HG03354 (cell line): Measurements from ENCODE around the gene KRTAP23-1.

Experiments used
- ATAC-seq: cut with Tn5 transposase; IDR thresholded peaks from one replicate; pipeline ENCODE4 v1.9.1; 2021; ENCODE audit warnings: mild to moderate bottlenecking; ENCODE audit not compliant: unreplicated experiment, poor library complexity, severe bottlenecking

KRTAP23-1 gene, protein sequence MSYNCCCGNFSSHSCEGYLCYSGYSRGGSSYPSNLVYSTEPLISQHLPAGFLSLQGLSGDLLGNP

DNA sequence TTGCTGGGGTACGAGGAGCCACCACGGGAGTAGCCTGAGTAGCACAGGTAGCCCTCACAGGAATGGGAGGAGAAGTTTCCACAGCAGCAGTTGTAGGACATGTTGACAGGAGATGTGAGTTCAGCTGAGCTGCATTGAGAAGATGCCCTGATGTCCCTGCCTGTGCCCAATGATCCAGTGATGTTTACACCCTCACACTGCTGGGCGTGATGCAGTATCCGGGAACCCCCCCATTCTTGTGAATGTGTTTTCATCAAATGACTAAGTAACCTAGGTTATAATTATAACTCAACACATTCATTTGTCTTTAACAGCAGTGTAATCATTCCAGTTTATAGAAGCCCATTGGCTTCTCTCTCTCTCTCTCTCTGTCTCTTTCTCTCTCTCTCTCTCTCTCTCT, at the start of gene KRTAP23-1:
Gene KRTAP23-1, minus strand, starts transcription at position 101 of the 400 bp plus-strand sequence. Its CDS starts 0 bp downstream, at position 101.
- ATAC-seq = no peak

DNA sequence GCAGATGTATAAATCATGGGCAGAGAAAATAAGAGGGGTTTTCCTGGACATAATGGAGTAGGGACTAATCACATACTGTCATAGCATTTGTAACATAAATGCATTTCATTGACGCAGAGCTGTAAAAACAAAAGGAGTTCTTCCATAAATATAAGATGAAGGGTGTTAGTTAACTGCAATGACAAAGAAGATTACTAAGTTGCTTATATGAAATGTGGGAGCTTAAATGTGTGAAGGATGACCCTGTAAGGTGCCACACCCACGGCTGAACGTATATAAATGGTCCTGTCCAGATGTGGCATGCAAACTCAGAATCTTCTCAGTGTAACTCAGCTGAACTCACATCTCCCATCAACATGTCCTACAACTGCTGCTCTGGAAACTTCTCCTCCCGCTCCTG, 47.3 kb upstream of the KRTAP23-1 start, which contains the start of gene KRTAP13-1:
Gene KRTAP13-1, plus strand, starts transcription at position 301 of the 400 bp plus-strand sequence. Its CDS starts 56 bp downstream, at position 357.
- ATAC-seq = no peak

DNA sequence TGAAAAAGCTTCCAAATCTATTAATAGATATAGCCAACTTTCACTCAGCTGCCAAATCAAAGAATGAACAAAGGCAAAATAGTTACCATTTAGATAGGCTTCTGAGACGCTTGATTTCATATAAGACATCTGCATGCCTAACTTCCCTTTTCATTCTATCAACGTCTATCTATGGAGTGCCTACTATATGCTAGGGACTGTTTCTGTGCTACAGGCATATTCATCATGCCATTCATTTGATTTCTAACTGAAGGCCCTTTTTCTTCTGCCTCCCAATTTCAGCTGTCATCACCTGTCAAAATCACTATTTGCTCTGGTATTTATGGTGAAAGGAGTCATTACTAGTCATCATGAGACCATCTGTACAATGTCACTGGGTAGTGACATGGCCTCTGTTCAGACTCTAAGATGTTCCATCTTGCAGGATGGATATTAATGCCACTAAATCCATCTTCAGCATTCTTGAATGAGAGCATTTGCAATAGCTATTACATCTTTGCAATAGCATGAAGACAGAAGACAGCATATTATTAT, 43.2 kb upstream of the KRTAP23-1 start:
- no peak for ATAC-seq

DNA sequence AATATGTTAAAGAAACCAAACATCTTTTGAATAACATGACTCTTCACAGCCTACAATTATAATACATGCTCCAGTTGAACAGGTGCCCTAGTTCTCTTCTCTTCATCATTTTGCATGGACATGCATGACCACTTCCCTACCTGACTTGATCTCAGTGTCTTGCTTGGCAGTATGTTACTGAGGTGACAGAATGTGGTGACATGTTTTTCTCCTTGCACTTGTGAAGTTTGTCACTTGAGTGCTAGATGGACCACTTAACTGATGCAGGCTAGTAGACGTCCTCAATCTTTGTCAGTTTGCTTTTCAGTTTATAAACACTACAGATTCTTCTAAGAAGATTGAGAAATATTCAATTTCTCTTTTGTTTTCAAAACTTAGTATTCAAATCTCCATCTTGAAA, 33.8 kb upstream of the KRTAP23-1 start:
- no peak for ATAC-seq

DNA sequence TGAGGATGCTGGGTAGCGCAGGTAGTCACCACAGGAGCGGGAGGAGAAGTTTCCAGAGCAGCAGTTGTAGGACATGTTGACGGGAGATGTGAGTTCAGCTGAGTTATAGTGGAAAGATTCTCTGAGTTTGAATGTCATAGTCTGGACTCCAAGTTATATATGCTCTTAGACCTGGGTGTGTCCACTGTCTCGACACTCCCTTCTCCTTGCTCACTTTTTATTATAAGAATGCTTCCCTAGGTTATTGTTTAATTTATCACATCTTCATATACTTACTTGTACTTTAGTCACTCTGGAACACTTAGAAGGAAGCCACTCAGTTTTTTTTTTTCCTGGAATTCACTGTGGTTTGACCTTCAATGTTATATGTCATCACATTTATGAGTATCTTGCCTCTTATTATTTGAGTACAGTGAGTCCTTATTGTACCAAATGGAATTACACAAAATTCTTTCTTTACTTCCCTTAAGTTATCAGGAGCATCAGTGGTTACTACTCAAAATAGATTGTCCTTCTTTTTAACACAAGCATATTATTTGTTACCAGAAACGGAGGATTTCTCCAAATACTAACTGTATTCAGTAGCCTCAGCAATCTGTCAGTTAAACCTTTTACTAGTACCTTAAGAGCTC, 23.8 kb upstream of the KRTAP23-1 start, which contains the start of gene KRTAP13-2:
Gene KRTAP13-2, minus strand, starts transcription at position 133 of the 632 bp plus-strand sequence. Its CDS starts 58 bp downstream, at position 75.
- no peak for ATAC-seq

DNA sequence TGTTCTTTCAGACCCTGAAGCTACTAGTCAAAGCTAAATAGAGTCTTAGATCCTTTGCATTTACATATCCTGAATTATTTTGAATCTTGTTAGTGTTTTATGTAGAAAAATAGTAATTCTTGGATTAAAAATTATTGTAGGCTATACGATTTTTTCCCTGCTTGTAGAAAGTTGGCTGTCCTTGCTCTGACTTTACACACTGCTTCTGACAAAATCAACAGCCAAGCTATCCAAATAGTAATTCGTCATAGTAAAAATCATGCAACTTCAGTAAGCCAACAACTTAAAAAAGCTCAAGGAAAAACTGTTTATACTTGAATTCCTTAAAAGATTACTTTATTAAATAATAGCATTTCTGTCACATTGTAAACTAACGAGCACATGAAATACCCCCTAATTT, 7.5 kb upstream of the KRTAP23-1 start:
- ATAC-seq = no peak

DNA sequence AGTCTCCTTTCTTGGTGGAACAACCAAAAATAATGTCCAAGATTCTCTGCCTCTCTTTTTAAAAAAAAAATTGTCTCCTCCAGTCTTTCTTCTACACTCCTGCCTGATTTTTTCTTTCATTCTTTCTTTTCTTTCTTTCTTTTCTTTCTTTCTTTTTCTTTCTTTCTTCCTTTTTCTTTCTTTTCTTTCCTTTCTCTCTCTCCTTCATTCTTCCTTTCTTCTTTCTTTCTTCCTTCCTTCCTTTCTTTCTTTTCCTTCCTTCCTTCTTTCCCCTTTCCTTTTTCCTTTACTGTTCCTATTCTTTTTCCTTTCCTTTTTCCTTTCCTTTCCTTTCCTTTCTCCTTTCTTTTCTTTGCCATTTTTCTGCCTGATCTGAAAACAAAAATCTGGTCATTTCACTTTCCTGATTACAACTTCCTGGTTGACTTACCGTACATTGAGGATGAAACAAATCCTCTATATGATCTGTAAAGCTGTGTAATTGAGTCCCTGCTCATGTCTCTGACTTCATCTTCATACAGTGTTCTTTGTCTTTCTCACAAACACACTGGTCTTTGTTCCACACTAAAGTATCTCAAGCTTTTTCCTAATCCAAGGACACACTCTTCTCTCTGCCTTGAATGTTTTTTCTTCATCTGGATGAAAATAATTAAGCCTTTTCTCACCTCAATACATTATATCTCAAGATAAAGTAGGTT, 6.1 kb upstream of the KRTAP23-1 start:
- ATAC-seq = no peak

DNA sequence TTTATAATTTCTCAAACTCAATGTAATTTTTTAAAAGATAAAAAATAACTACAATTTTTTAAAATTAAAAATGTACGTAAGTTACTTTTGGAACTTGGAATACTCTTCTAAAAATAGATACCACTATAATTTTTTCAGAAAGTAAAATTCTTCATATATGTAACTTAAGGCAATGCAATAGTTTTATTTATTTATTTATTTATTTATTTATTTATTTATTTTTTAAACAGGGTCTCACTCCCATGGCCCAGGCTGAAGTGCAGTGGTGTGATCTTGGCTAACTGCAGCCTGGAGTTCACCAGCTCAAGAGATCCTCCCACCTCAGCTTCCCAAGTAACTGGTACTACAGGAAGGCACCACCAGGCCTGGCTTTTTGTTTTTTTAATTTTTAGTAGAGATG, 3.1 kb upstream of the KRTAP23-1 start:
- ATAC-seq = no peak

DNA sequence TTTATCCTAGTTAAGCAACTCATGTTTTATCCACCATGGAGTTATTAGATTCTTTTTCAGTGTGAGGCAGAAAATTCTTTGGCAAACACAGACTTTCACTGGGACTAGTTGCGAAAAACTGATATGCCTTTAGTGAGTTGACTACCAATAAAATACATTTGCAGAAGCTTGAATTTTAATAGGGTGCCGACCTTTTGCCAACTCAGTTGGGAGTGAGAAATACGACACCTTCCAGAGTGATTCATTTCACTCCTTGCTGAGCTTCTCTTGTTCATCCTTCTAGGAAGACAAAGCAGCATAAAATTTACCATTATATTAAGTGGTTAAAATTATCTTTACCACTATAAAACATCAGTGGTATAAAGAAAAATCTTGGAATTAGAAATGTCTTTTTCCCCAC, 1.2 kb upstream of the KRTAP23-1 start:
- no peak for ATAC-seq

DNA sequence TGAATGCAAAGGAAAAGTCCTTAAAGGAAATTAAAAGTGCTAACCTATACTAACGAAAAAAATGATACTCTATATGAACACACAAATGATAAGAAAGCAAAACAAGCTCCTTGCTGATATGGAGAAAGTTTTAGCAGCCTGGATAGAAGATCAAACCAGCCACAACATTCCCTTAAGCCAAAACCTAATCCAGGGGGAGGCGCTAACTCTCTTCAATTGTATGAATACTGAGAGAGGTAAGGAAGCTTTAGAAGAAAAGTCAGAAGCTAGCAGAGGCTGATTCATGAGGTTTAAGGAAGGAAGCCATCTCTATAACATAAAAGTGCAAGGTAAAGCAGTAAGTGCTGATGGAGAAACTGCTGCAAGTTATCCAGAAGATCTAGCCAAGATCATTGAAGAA, 3.4 kb downstream of the KRTAP23-1 start:
- no peak for ATAC-seq

DNA sequence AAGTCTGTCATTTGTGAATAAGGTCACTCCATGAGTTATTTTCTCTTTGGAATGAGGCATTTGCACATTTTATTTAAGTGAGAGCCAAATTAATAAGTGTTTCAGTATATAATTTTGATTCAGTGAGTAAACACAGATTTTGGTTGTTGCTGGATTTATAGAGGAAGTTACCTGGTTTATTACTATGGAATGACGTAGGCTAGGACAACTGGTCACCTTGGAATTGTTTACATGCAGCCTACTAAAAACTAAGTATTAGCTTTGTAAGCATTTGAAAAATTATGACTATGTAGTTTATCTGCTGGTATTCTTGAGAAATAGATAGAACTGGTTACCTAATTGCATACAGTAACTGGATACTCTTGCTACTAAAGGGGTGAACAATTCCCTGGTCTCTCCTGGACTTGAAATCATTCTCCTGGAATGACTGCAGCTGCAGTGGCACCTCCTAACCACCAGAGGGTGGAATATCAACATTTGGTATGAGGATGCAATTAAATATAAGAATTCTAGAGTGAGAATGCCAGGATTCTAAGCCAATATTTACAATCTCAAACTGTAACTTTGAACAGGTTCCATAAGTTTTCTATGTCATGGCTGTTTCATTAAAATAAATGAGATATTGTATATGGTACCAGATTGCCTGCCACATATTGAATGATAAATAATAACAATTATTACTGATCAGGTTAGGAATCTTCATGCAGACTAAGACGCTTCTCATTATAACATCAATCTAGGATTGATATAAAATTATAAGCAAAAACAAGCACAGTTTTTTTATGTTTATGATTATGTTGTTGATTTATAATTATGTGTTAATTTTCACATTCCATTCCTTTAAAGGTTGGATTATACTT, 7.5 kb downstream of the KRTAP23-1 start:
- no peak for ATAC-seq

DNA sequence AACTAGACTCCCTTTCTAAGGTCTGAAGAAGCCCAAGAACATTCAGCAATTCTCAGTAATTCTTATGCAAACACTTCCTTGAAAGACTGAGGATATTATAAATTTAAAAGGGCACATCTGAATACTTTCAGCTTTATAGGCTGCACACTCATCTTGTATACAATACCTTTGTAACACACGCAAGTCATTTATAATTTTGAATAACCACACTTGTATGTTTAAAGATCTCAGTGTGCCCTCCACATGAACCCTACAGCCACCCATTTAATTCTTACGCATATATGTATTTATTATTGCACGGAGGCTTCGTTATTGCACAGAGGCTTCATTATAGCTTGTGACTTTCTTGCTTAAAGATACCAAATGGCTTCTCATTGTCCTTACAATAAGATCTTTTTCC, 9.7 kb downstream of the KRTAP23-1 start:
- no peak for ATAC-seq

DNA sequence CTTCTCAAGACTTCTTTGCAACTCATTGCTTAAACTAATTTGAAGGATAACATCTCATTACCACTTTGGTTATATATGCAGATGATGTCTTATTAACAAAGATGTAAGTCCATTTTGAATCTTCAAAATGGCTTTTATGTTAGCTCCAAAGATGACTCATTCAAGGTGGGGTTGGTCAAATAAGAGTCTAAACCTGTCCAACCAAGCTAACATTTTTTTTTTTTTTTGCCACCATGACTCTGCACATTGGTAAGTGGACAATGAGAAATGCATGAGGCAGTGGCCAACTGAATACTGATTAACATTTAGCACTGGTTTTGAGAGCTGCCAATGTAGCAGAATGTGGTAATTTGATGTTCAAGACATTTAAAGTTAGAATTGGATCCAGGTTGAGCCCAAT, 10.6 kb downstream of the KRTAP23-1 start:
- ATAC-seq = no peak

DNA sequence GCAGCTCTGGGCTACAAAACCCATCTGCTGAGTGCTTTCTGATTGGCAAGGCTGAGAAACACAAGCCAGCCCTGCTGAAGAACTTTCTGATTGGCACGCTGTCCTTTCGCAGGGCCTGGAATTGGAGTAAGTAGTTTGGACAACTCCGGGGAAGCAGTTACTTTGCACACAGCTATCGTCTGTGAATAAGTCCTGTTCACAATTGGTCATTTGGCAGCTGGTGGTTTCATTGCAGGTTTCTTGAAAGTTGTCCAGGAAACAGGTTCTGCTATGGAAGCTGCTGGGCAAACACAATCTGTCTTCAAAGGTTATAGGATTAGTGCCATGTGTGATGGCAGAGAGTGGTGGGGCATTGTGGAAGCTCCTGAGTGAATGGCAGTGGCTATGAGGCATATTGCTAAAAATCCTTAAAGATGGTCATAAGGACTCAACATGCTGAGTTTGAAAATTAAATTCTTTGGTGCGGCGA, 11.1 kb downstream of the KRTAP23-1 start, which contains the start of gene KRTAP27-1:
Gene KRTAP27-1, minus strand, starts transcription at position 419 of the 469 bp plus-strand sequence. Its CDS starts 26 bp downstream, at position 393.
- no peak for ATAC-seq

DNA sequence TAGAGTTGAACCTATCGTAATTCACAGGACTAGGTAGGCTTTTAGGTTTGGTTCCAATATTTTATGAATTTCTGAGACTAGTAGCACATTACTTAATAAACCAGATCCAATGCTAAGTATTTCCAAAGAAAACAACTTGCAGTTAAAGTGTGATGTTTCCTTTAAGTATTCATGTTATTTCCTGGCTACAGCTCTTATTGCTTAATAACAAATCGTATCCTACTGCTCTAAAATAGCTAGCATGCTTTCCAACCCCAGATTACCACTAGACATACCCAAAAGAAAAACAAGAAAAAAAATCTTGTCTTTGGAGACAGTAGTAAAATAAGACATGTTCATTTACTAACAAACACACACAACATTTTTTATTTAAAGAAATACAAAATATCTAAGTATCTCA, 11.8 kb downstream of the KRTAP23-1 start:
- no peak for ATAC-seq

DNA sequence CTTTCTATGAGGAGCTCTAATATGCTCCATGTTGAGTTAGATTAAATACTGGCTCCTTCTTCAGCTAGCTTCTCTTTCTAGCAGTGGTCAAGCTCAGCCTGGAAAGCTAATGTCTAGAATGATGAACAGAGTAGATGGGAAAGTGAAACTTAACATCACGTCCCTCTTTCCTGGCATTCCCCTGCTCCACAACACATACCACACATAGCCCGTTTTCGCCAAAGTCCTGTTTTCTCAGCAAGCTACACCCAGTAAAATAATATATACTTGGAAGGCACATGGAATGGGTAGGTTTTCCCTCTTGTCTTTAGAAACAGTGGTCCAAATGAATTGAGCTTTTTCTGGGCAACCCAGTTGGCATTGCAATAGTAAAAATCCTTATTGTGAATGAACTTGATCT, 14.7 kb downstream of the KRTAP23-1 start:
- ATAC-seq = no peak

DNA sequence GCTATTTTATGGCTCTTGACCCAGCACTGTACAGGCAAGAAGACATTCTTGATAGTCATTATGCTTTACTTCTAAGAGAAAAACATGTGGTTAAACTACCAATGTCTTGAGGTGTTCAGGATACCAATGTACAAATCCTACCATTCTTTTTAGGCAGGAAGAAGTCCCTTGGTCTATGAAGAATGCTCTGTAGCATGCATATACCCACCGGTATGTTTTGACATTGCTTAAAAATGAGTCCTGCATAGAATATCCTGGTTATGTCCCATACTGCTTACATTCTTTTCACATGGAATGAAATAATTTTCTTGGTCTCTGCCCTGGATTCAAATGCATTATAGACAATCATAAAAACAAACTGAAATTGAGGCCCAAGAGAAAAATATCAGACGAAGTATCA, 15.7 kb downstream of the KRTAP23-1 start:
- ATAC-seq = no peak

DNA sequence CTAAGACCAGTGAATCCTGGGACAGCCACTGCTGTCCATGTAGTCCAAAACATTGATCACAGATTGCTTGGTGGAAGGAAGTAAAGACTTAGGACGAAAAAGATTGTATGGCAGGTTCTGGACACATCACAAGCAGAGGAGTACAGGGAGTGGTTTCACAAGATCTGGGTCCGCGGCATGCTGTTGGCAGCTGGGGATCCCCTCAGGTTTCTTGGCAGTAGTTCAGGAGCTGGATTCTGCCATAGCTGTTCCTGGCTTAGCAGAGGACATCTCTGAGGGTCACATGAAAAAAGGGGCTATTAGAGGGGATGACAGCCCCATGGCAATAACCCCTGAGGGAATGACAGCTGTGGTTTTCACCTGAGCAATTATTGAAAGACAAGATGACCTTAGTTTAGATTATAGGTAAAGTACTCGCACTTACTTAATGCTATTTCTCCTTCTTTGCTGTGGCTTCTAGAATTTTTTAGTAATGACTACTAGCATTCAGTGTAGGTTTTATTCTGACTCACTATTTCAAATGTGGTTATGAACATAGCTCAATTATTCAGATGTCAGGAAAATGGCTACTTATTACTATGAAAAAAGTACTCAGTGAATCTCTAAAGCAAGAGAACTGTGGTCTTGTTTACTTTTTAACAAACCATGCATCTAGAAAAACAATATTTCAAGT, 19.1 kb downstream of the KRTAP23-1 start:
- ATAC-seq = no peak

DNA sequence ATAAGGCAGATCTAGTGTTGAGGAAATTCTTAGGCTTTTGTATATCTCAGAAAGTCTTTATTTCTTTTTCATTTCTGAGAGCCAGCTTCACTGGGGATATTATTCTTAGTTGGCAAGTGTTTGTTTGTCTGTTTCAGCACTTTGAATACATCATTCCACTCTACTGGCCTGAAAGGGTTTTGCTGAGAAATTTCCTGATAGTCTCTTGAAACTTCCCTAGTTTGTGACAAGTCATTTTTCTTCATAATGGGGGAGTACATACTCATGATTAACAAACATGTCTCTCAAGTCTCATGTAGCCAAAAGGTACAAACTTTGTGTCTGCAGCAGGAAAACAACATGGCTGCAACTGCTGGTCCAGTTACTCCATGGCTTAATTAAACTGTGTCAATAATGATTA, 22.0 kb downstream of the KRTAP23-1 start:
- no peak for ATAC-seq
